H1 (cell line): Measurements from ENCODE around the gene KDSR. TPM values are rescaled to one million over a fixed set of nuclear protein-coding genes. Genes with fewer than 3 reads are reported as not detected.

Experiments
- CTCF ChIA-PET: fragments of 300-600 bp; sonication (Branson Sonifier 250); formaldehyde crosslinking; loops from one replicate; lab custom pipeline; 2021; ENCODE audit not compliant: partially characterized antibody; lab: Charles Lee
- POLR2A ChIA-PET: fragments of 300-600 bp; sonication (Branson Sonifier 250); formaldehyde crosslinking; loops from one replicate; lab custom pipeline; 2021; ENCODE audit warnings: inconsistent platforms; ENCODE audit not compliant: partially characterized antibody; lab: Charles Lee
- DNase-seq, 2 experiments: peaks; one replicate each; pipeline versions ENCODE4 v3.0.0 to v3.0.0-alpha.2; 2010 to 2022; ENCODE audit warnings: low spot score in 2 of 2, low read depth in 1 of 2, mixed read lengths in 1 of 2
- FAIRE-seq: peaks from 2 replicates; lab custom pipeline; 2011; peaks lifted over from hg19 to GRCh38; lab: Jason Lieb, UNC
- H2AFZ ChIP-seq: 2 replicates; pipeline ENCODE4 v1.8.1; 2012; ENCODE audit warnings: low read length, inconsistent platforms
- H2AK5ac ChIP-seq: 2 replicates; pipeline ENCODE4 v1.6.1; 2013; ENCODE audit warnings: low read depth, low read length
- H2BK120ac ChIP-seq: replicated peaks from 2 replicates; pipeline ENCODE3; 2013; ENCODE audit warnings: low read depth, low read length, inconsistent platforms
- H2BK12ac ChIP-seq: 2 replicates; pipeline ENCODE4 v1.6.1; 2013; ENCODE audit warnings: low read depth, low read length
- H2BK15ac ChIP-seq: 2 replicates; pipeline ENCODE4 v1.6.1; 2013; ENCODE audit warnings: low read length
- H2BK20ac ChIP-seq: 2 replicates; pipeline ENCODE4 v1.6.1; 2013; ENCODE audit warnings: low read length
- H2BK5ac ChIP-seq: 2 replicates; pipeline ENCODE4 v1.6.1; 2013; ENCODE audit warnings: low read depth, low read length
- H3K14ac ChIP-seq: 2 replicates; pipeline ENCODE4 v1.6.1; 2013; ENCODE audit warnings: inconsistent platforms; ENCODE audit not compliant: insufficient read length
- H3K18ac ChIP-seq: 2 replicates; pipeline ENCODE4 v1.6.1; 2013; ENCODE audit warnings: low read length; ENCODE audit errors: extremely low read depth
- H3K23ac ChIP-seq: 2 replicates; pipeline ENCODE4 v1.6.1; 2013; ENCODE audit warnings: inconsistent platforms; ENCODE audit not compliant: insufficient read length
- H3K23me2 ChIP-seq: 2 replicates; pipeline ENCODE4 v1.6.1; 2013; ENCODE audit warnings: low read depth, low read length
- H3K27ac ChIP-seq: 2 replicates; pipeline ENCODE4 v1.6.1; 2011; ENCODE audit warnings: low read depth, low read length, inconsistent platforms
- H3K27me3 ChIP-seq, 4 experiments: replicated peaks in 1 of 4; 1 replicate in 1 of 4; 2 replicates in 3 of 4; pipeline versions ENCODE4 v1.6.1 to v1.8.1; 2011 to 2013; ENCODE audit warnings: low read length in 3 of 4, mild to moderate bottlenecking in 3 of 4, inconsistent platforms in 2 of 4, mixed read lengths in 2 of 4, moderate library complexity in 1 of 4; ENCODE audit not compliant: control insufficient read depth in 3 of 4, insufficient read depth in 3 of 4; ENCODE audit errors: extremely low read depth in 1 of 4
- H3K36me3 ChIP-seq, 4 experiments: 2 replicates each; pipeline versions ENCODE4 v1.6.1 to v1.8.1; 2011 to 2013; ENCODE audit warnings: mild to moderate bottlenecking in 4 of 4, low read length in 3 of 4, moderate library complexity in 2 of 4, control low read depth in 1 of 4, inconsistent platforms in 1 of 4; ENCODE audit not compliant: insufficient read depth in 4 of 4, control insufficient read depth in 2 of 4
- H3K4ac ChIP-seq: replicated peaks from 2 replicates; pipeline ENCODE3; 2013; ENCODE audit warnings: low read length, low read depth, mixed read lengths, inconsistent platforms; ENCODE audit not compliant: insufficient read length
- H3K4me1 ChIP-seq, 4 experiments: replicated peaks in 1 of 4; 1 replicate in 1 of 4; 2 replicates in 3 of 4; pipeline versions ENCODE4 v1.6.1 to v1.8.1; 2011 to 2013; ENCODE audit warnings: low read length in 3 of 4, inconsistent platforms in 2 of 4, mixed read lengths in 1 of 4; ENCODE audit not compliant: insufficient read depth in 4 of 4, control insufficient read depth in 3 of 4
- H3K4me2 ChIP-seq, 2 experiments: 2 replicates each; pipeline versions ENCODE4 v1.6.1 to v1.8.1; 2011 to 2013; ENCODE audit warnings: low read depth in 2 of 2, low read length in 2 of 2, control low read depth in 1 of 2, inconsistent platforms in 1 of 2, mild to moderate bottlenecking in 1 of 2; ENCODE audit not compliant: insufficient read depth in 1 of 2
- H3K4me3 ChIP-seq, 4 experiments: fragments of 200-600, 300-600 bp in 1 of 4; sonication (generic), shearing (Covaris generic), sonication (Bioruptor Twin) in 1 of 4; 2 replicates each; pipeline versions ENCODE4 v1.5.1 to v1.8.1; 2011 to 2016; ENCODE audit warnings: low read length in 4 of 4, low read depth in 3 of 4, control low read depth in 2 of 4, inconsistent platforms in 2 of 4, mild to moderate bottlenecking in 2 of 4, mixed read lengths in 1 of 4, moderate library complexity in 1 of 4; ENCODE audit not compliant: insufficient read depth in 2 of 4; ENCODE audit errors: extremely low read depth in 1 of 4
- H3K56ac ChIP-seq: replicated peaks from 2 replicates; pipeline ENCODE3; 2013; ENCODE audit warnings: low read depth, mild to moderate bottlenecking, mixed read lengths, low read length, inconsistent platforms; ENCODE audit not compliant: insufficient read length
- H3K79me1 ChIP-seq: 2 replicates; pipeline ENCODE4 v1.6.1; 2013; ENCODE audit warnings: low read depth, low read length, control low read depth
- H3K79me2 ChIP-seq, 2 experiments: 2 replicates each; pipeline versions ENCODE4 v1.6.1 to v1.8.1; 2012 to 2013; ENCODE audit warnings: low read length in 2 of 2, mild to moderate bottlenecking in 2 of 2, inconsistent platforms in 1 of 2; ENCODE audit not compliant: insufficient read depth in 2 of 2, control insufficient read depth in 1 of 2
- H3K9ac ChIP-seq, 4 experiments: replicated peaks in 1 of 4; 1 replicate in 1 of 4; 2 replicates in 3 of 4; pipeline versions ENCODE4 v1.6.1 to v1.8.1; 2011 to 2013; ENCODE audit warnings: low read depth in 3 of 4, low read length in 3 of 4, control low read depth in 2 of 4, mild to moderate bottlenecking in 2 of 4, moderate library complexity in 2 of 4, inconsistent platforms in 1 of 4; ENCODE audit errors: extremely low read depth in 1 of 4
- H3K9me3 ChIP-seq, 2 experiments: 2 replicates each; pipeline versions ENCODE4 v1.6.1 to v1.8.1; 2012 to 2013; ENCODE audit warnings: mild to moderate bottlenecking in 2 of 2, moderate library complexity in 2 of 2, control low read depth in 1 of 2, inconsistent platforms in 1 of 2, low read depth in 1 of 2, low read length in 1 of 2, mixed read lengths in 1 of 2; ENCODE audit not compliant: insufficient read depth in 2 of 2
- H4K20me1 ChIP-seq, 2 experiments: replicated peaks in 1 of 2; 2 replicates each; pipeline versions ENCODE3 to v1.8.1; 2011 to 2013; ENCODE audit warnings: inconsistent platforms in 2 of 2, low read length in 2 of 2, mild to moderate bottlenecking in 1 of 2; ENCODE audit not compliant: insufficient read depth in 2 of 2, control insufficient read depth in 1 of 2
- H4K5ac ChIP-seq: 2 replicates; pipeline ENCODE4 v1.6.1; 2013; ENCODE audit warnings: low read length, low read depth, mixed read lengths, inconsistent platforms; ENCODE audit not compliant: insufficient read length
- H4K8ac ChIP-seq: 2 replicates; pipeline ENCODE4 v1.8.0; 2013; ENCODE audit warnings: mild to moderate bottlenecking, moderate library complexity, low read length, inconsistent platforms; ENCODE audit not compliant: insufficient read depth; ENCODE audit errors: extremely low read depth
- H4K91ac ChIP-seq: replicated peaks from 2 replicates; pipeline ENCODE3; 2013; ENCODE audit warnings: low read length, mixed read lengths, inconsistent platforms; ENCODE audit not compliant: insufficient read length
- RAD21 ChIP-seq, 2 experiments: IDR thresholded peaks in 1 of 2; conservative IDR thresholded peaks in 1 of 2; 2 replicates each; pipeline ENCODE4 v1.6.1; 2011; ENCODE audit warnings: low read depth in 2 of 2, low read length in 2 of 2, improper control_type of control experiment in 1 of 2, inconsistent platforms in 1 of 2, mild to moderate bottlenecking in 1 of 2, moderate library complexity in 1 of 2
- SP2 ChIP-seq: IDR thresholded peaks from 2 replicates; pipeline ENCODE4 v1.6.1; 2012; ENCODE audit warnings: mild to moderate bottlenecking, low read length, inconsistent platforms
- WGBS, 2 experiments: shearing (Covaris generic) in 1 of 2; methylation state at CpG; one replicate each; pipeline versions ENCODE4 v1.1.6 to v1.1.7; 2013 to 2015; ENCODE audit warnings: low lambda C conversion rate in 2 of 2, mixed read lengths in 2 of 2, inconsistent platforms in 1 of 2, low coverage in 1 of 2, missing lambda C conversion rate in 1 of 2; ENCODE audit not compliant: insufficient replicate concordance in 2 of 2, insufficient coverage in 1 of 2, insufficient read length in 1 of 2; ENCODE audit errors: extremely low coverage in 1 of 2, missing lambda C conversion rate in 1 of 2; 5-methylcytosine and 5-hydroxymethylcytosine counted together
- polyA plus RNA-seq, 7 experiments: library from polyadenylated mRNA; depleted of rRNA in 3 of 7; stranded (reverse) in 5 of 7; unstranded in 2 of 7; fragments of >200 nt in 5 of 7; fragments of 200-250 nt in 2 of 7; gene quantifications; 1 replicate in 5 of 7; 2 replicates in 1 of 7; 4 replicates in 1 of 7; pipeline versions ENCODE4 v1.2.1 to v1.2.3, GENCODE V29; 2011 to 2013; ENCODE audit warnings: missing spikeins in 2 of 7, mixed read lengths in 2 of 7
- total RNA-seq: library from RNA; stranded (reverse); fragmentation: NEBNext Ultra II Directional; extraction: Animal tissue kit (Norgen Biotek cat#: 25700); gene quantifications from 2 replicates; pipeline ENCODE4 v1.2.1, GENCODE V29; 2021
- TF ChIP-seq, protein P1 (sequence below), 3 experiments: IDR thresholded peaks; 1 replicate in 2 of 3; 2 replicates in 1 of 3; pipeline versions ENCODE4 v1.5.1 to v1.6.1; 2011; ENCODE audit warnings: low read length in 3 of 3, mild to moderate bottlenecking in 3 of 3, inconsistent platforms in 2 of 3, low read depth in 1 of 3, moderate library complexity in 1 of 3; ENCODE audit not compliant: insufficient read depth in 1 of 3; ENCODE audit errors: control extremely low read depth in 1 of 3

Gene KDSR
- total and polyA plus RNA-seq, 2 of the 8 experiments (the other 6 are each of a cell fraction or from before 2014, with no cell fraction given): 12.4 to 50.5 TPM

DNA sequence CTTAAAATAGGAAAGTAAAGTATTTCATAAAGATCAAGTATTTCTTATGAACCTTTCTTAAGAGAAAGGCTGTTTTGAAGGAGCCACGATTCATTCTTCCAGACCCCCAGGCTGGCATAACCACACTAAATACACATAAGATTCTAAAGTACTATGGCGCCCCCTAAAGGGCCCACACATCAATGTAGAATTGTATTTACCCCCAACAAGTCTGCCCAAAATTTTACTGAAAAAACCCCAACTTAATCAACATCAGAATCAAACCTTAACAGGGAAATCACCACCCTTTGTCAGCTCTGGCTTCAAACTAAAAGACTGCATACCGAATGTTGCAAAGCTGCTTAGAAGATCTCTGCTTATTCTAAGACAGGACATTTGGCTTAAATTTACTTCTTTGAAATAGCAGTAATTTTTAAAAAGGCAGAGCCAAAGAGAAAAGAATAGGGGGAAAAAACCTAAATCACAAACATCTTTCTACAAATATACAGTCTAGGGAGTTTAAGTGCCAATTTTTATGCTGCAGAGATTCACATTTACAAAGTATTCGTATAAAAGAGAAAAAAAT is 27.0 kb downstream of the KDSR start:
- H3K9me3 ChIP-seq: no peaks in the 10 kb centered on the region
- H3K4me2 ChIP-seq: peak overlapping the region; percentile 21 to 32; a peak in 1 of 4 replicates
- no peak overlapping the region for H3K56ac ChIP-seq
- H3K23ac ChIP-seq: no peak overlapping the region
- H2AFZ ChIP-seq: no peak overlapping the region
- no peak overlapping the region for H2BK12ac ChIP-seq
- no peak overlapping the region for H2AK5ac ChIP-seq
- no peak overlapping the region for H3K4ac ChIP-seq
- peaks cover 3 to 38% (median 28%) of the 10 kb centered on the region in 4 experiments; a peak in 7 of 8 replicates for H3K36me3 ChIP-seq
- 33% methylated on average over 4 of the region's 4 CpGs; no CpG with 5 or more reads in 1 of the 2 experiments for WGBS, 2 experiments
- no peak overlapping the region for H2BK15ac ChIP-seq
- peaks cover 0 to 7% (median 3%) of the 10 kb centered on the region in 4 experiments; a peak in 3 of 7 replicates for H3K4me1 ChIP-seq
- no peaks in the 10 kb centered on the region for H3K79me1 ChIP-seq
- H2BK5ac ChIP-seq: no peak overlapping the region
- no peak overlapping the region for H3K27ac ChIP-seq
- FAIRE-seq (no peak), DNase-seq (peak in 1 of 2 experiments; percentile 62)
- peak overlapping the region in 1 of 4 experiments; percentile 41; a peak in 2 of 8 replicates for H3K4me3 ChIP-seq
- H4K91ac ChIP-seq: no peak overlapping the region
- H3K18ac ChIP-seq: no peak overlapping the region
- H4K5ac ChIP-seq: peak overlapping the region; percentile 89
- H3K9ac ChIP-seq: no peak overlapping the region
- H2BK120ac ChIP-seq: no peak overlapping the region
- CTCF ChIA-PET: interaction anchor here (0.8 to 9.1 kb wide), 37 partner anchors 9 to 612 kb away, joined by 3 to 96 read pairs (median 4); partner anchors contain the start of gene BCL2
- no peaks in the 10 kb centered on the region for H3K27me3 ChIP-seq
- no peaks in the 10 kb centered on the region for H3K23me2 ChIP-seq
- POLR2A ChIA-PET: interaction anchor here (1.1 to 1.5 kb wide), 2 partner anchors 15 to 28 kb away, joined by 3 read pairs; no protein-coding TSS in a partner anchor
- no peaks in the 10 kb centered on the region for H3K79me2 ChIP-seq
- H2BK20ac ChIP-seq: no peak overlapping the region
- no peak overlapping the region for H4K8ac ChIP-seq
- H4K20me1 ChIP-seq: no peaks in the 10 kb centered on the region
- H3K14ac ChIP-seq: no peak overlapping the region
- no peak for TF ChIP-seq SP2
- TF ChIP-seq RAD21 (IDR thresholded peaks at IDR 0.05 in 1 of 2, conservative IDR thresholded peaks at IDR 0.05 in 1 of 2; ENCODE audit: low read depth in 2 of 2, low read length in 2 of 2): peak; percentile 67 to 72
- TF ChIP-seq, protein P1, sequence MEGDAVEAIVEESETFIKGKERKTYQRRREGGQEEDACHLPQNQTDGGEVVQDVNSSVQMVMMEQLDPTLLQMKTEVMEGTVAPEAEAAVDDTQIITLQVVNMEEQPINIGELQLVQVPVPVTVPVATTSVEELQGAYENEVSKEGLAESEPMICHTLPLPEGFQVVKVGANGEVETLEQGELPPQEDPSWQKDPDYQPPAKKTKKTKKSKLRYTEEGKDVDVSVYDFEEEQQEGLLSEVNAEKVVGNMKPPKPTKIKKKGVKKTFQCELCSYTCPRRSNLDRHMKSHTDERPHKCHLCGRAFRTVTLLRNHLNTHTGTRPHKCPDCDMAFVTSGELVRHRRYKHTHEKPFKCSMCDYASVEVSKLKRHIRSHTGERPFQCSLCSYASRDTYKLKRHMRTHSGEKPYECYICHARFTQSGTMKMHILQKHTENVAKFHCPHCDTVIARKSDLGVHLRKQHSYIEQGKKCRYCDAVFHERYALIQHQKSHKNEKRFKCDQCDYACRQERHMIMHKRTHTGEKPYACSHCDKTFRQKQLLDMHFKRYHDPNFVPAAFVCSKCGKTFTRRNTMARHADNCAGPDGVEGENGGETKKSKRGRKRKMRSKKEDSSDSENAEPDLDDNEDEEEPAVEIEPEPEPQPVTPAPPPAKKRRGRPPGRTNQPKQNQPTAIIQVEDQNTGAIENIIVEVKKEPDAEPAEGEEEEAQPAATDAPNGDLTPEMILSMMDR (IDR thresholded peaks at IDR 0.05; ENCODE audit: control extremely low read depth in 1 of 3, insufficient read depth in 1 of 3, low read depth in 1 of 3, low read length in 3 of 3): peak in 2 of 3 experiments; percentile 51 to 60; a peak in 3 of 4 replicates
